H1 (cell line): ENCODE data around the gene MEIS3. TPM values are rescaled to one million over a fixed set of nuclear protein-coding genes. Genes with fewer than 3 reads are reported as not detected.

Experiments used
- BRCA1 ChIP-seq: IDR thresholded peaks from 2 replicates; pipeline ENCODE4 v1.6.1; 2012; ENCODE audit warnings: low read depth, low read length, improper control_type of control experiment
- CBX5 ChIP-seq: fragments of 300-800, 300-1000 bp; sonication (generic); IDR thresholded peaks from 2 replicates; pipeline ENCODE4 v1.7.1; 2016; ENCODE audit warnings: antibody characterized with exemption, low read length, low read depth
- CHD7 ChIP-seq: fragments of 300-600 bp; sonication (generic); IDR thresholded peaks from 2 replicates; pipeline ENCODE4 v1.7.1; 2012; ENCODE audit warnings: low read length, moderate library complexity, mild to moderate bottlenecking, inconsistent platforms; ENCODE audit not compliant: insufficient replicate concordance
- CTBP2 ChIP-seq: IDR thresholded peaks from 2 replicates; pipeline ENCODE4 v1.7.0; 2011; ENCODE audit warnings: borderline replicate concordance, mild to moderate bottlenecking, moderate library complexity, mixed read lengths, low read length; ENCODE audit not compliant: insufficient read depth, insufficient read length
- EZH2 ChIP-seq: fragments of 200-600 bp; sonication (generic); IDR thresholded peaks from 2 replicates; pipeline ENCODE4 v1.7.1; 2012; ENCODE audit warnings: low read depth, mild to moderate bottlenecking, moderate library complexity, low read length, inconsistent platforms; ENCODE audit not compliant: severe bottlenecking
- GTF2F1 ChIP-seq: IDR thresholded peaks from 2 replicates; pipeline ENCODE4 v1.6.1; 2012; ENCODE audit warnings: low read depth, low read length, improper control_type of control experiment, borderline replicate concordance
- MAX ChIP-seq: IDR thresholded peaks from 2 replicates; pipeline ENCODE4 v1.6.1; 2012; ENCODE audit warnings: inconsistent platforms
- PHF8 ChIP-seq: fragments of 200-600 bp; sonication (generic); conservative IDR thresholded peaks from 2 replicates; pipeline ENCODE4 v1.7.1; 2012; ENCODE audit warnings: low read depth, mild to moderate bottlenecking, inconsistent platforms, low read length, moderate library complexity
- RFX5 ChIP-seq: IDR thresholded peaks from 2 replicates; pipeline ENCODE4 v1.6.1; 2011; ENCODE audit warnings: low read depth, low read length, improper control_type of control experiment, borderline replicate concordance
- SP1 ChIP-seq: IDR thresholded peaks from 2 replicates; pipeline ENCODE4 v1.6.1; 2011; ENCODE audit warnings: low read depth, low read length
- TEAD4 ChIP-seq: IDR thresholded peaks from 2 replicates; pipeline ENCODE4 v1.6.1; 2012; ENCODE audit warnings: low read depth, low read length, inconsistent platforms, mixed read lengths
- polyA plus RNA-seq, 7 experiments: library from polyadenylated mRNA; depleted of rRNA in 3 of 7; stranded (reverse) in 5 of 7; unstranded in 2 of 7; fragments of >200 nt in 5 of 7; fragments of 200-250 nt in 2 of 7; gene quantifications; 1 replicate in 5 of 7; 2 replicates in 1 of 7; 4 replicates in 1 of 7; pipeline versions ENCODE4 v1.2.1 to v1.2.3, GENCODE V29; 2011 to 2013; ENCODE audit warnings: missing spikeins in 2 of 7, mixed read lengths in 2 of 7
- total RNA-seq: library from RNA; stranded (reverse); fragmentation: NEBNext Ultra II Directional; extraction: Animal tissue kit (Norgen Biotek cat#: 25700); gene quantifications from 2 replicates; pipeline ENCODE4 v1.2.1, GENCODE V29; 2021

The MEIS3 gene
- total and polyA plus RNA-seq, 2 of the 8 experiments (the other 6 are each of a cell fraction or from before 2014, with no cell fraction given): 24.5 to 28.2 TPM

- TF ChIP-seq CHD7 (no peak), BRCA1 (no peak), EZH2 (no peak), PHF8 (no peak), MAX (no peak), RFX5 (no peak), SP1 (no peak), GTF2F1 (no peak), CBX5 (no peak), CTBP2 (no peak), TEAD4 (no peak)
These were observed 16.8 kb downstream of the MEIS3 start (continued) for GRCh38 chr19:47402504-47402903.
